SU-DHL-6 (cell line): Measurements from ENCODE around the gene SLC35F5.

ENCODE experiments used
- H2AFZ ChIP-seq: fragments of 200-600 bp; sonication (generic); 2 replicates; pipeline ENCODE4 v1.6.1; 2014; ENCODE audit warnings: low read depth, mild to moderate bottlenecking, moderate library complexity, mixed read lengths, antibody characterized with exemption, low read length; ENCODE audit not compliant: severe bottlenecking
- H3F3A ChIP-seq: fragments of 200-600 bp; shearing (Covaris generic); 2 replicates; pipeline ENCODE4 v1.6.0; 2016; ENCODE audit warnings: antibody characterized with exemption, mild to moderate bottlenecking; ENCODE audit not compliant: insufficient read depth
- H3K27ac ChIP-seq: fragments of 200-600 bp; sonication (generic); 2 replicates; pipeline ENCODE4 v1.5.1; 2016; ENCODE audit warnings: low read depth, mild to moderate bottlenecking, low read length, moderate library complexity, mixed read lengths
- H3K27me3 ChIP-seq: fragments of 200-600 bp; sonication (generic), shearing (Covaris generic); 2 replicates; pipeline ENCODE4 v1.6.0; 2014; ENCODE audit warnings: mild to moderate bottlenecking, low read length
- H3K36me3 ChIP-seq: fragments of 200-600 bp; sonication (generic); 2 replicates; pipeline ENCODE4 v1.6.1; 2014; ENCODE audit warnings: mild to moderate bottlenecking, low read length, mixed read lengths
- H3K4me2 ChIP-seq: fragments of 300-600, 200-600 bp; shearing (Covaris generic), sonication (generic); 2 replicates; pipeline ENCODE4 v1.6.0; 2014; ENCODE audit warnings: low read length, low read depth, mild to moderate bottlenecking; ENCODE audit not compliant: poor library complexity, severe bottlenecking
- H3K4me3 ChIP-seq: fragments of 200-600 bp; sonication (generic); 2 replicates; pipeline ENCODE4 v1.5.1; 2014; ENCODE audit warnings: antibody characterized with exemption, low read length, mild to moderate bottlenecking, mixed read lengths; ENCODE audit not compliant: insufficient read depth, poor library complexity, severe bottlenecking
- H3K79me2 ChIP-seq: fragments of 200-600 bp; sonication (generic); 2 replicates; pipeline ENCODE4 v1.6.1; 2014; ENCODE audit warnings: mild to moderate bottlenecking, low read length, moderate library complexity; ENCODE audit not compliant: insufficient read depth
- H3K9ac ChIP-seq: fragments of 200-600 bp; sonication (generic); 2 replicates; pipeline ENCODE4 v1.7.0; 2014; ENCODE audit warnings: mild to moderate bottlenecking, low read length
- H3K9me2 ChIP-seq: fragments of 200-600 bp; sonication (generic); replicated peaks from 2 replicates; pipeline ENCODE4 v1.6.1; 2014; ENCODE audit warnings: low read length; ENCODE audit not compliant: insufficient read depth
- H3K9me3 ChIP-seq: fragments of 200-600 bp; sonication (generic); 2 replicates; pipeline ENCODE4 v1.6.1; 2014; ENCODE audit warnings: low read length, mixed read lengths; ENCODE audit not compliant: insufficient read depth
- H4K20me1 ChIP-seq: fragments of 200-600 bp; sonication (generic); 2 replicates; pipeline ENCODE4 v1.6.1; 2014; ENCODE audit warnings: low read depth, mild to moderate bottlenecking, antibody characterized with exemption, low read length, moderate library complexity, mixed read lengths
- CTCF ChIP-seq: fragments of 200-600 bp; sonication (generic); IDR thresholded peaks from one replicate; pipeline ENCODE4 v1.5.1; 2017; ENCODE audit warnings: antibody characterized with exemption, mild to moderate bottlenecking, low read length, moderate library complexity; ENCODE audit not compliant: insufficient read depth, poor library complexity, severe bottlenecking
- EZH2phosphoT487 ChIP-seq: fragments of 200-600 bp; sonication (generic), shearing (Covaris generic); conservative IDR thresholded peaks from 2 replicates; pipeline ENCODE4 v1.6.1; 2018; ENCODE audit warnings: mild to moderate bottlenecking, antibody characterized with exemption, low read length, moderate library complexity, mixed read lengths

SLC35F5 gene

GRCh38 chr2:113755835-113756354, 547 bp downstream of the SLC35F5 start:
- Histone ChIP-seq H3K36me3 (peaks cover 14% of the 10 kb centered on the region; the same call in 1 of the 2 replicates), H3F3A (peaks cover 19% of the 10 kb centered on the region), H4K20me1 (no peaks in the 10 kb centered on the region), H3K27me3 (no peaks in the 10 kb centered on the region), H3K79me2 (peaks cover 43% of the 10 kb centered on the region), H3K4me3 (peak overlapping the region; percentile 74), H3K9ac (peak overlapping the region; percentile 79), H2AFZ (peak overlapping the region; percentile 54), H3K9me2 (no peaks in the 10 kb centered on the region), H3K27ac (peak overlapping the region; percentile 89), H3K4me2 (peak overlapping the region; percentile 91), H3K9me3 (no peaks in the 10 kb centered on the region)
- no peak for TF ChIP-seq EZH2phosphoT487
- TF ChIP-seq CTCF: no peak

GRCh38 chr2:113755035-113755834, 1.2 kb downstream of the SLC35F5 start:
- peaks cover 19% of the 10 kb centered on the region for H3F3A ChIP-seq
- H3K79me2 ChIP-seq: peaks cover 45% of the 10 kb centered on the region
- peak overlapping the region; percentile 74 for H3K4me3 ChIP-seq
- peak overlapping the region; percentile 89; the same call in 1 of the 2 replicates for H3K27ac ChIP-seq
- H3K4me2 ChIP-seq: peak overlapping the region; percentile 91
- no peaks in the 10 kb centered on the region for H3K27me3 ChIP-seq
- TF ChIP-seq EZH2phosphoT487 (no peak), CTCF (no peak)
- peak overlapping the region; percentile 79 for H3K9ac ChIP-seq
- H3K9me2 ChIP-seq: no peaks in the 10 kb centered on the region
- H4K20me1 ChIP-seq: no peaks in the 10 kb centered on the region
- peaks cover 14% of the 10 kb centered on the region; the same call in 1 of the 2 replicates for H3K36me3 ChIP-seq
- H2AFZ ChIP-seq: no peak overlapping the region
- H3K9me3 ChIP-seq: no peaks in the 10 kb centered on the region

GRCh38 chr2:113754160-113754559, 2.3 kb downstream of the SLC35F5 start:
- Histone ChIP-seq H3K9me3 (no peaks in the 10 kb centered on the region), H3K9ac (peak overlapping the region; percentile 79; the same call in 1 of the 2 replicates), H3K27me3 (no peaks in the 10 kb centered on the region), H3K27ac (no peak overlapping the region), H4K20me1 (no peaks in the 10 kb centered on the region), H3K9me2 (no peaks in the 10 kb centered on the region), H3K4me3 (peak overlapping the region; percentile 74), H2AFZ (no peak overlapping the region), H3K4me2 (peak overlapping the region; percentile 91), H3K36me3 (peaks cover 20% of the 10 kb centered on the region; the same call in 1 of the 2 replicates), H3K79me2 (peaks cover 50% of the 10 kb centered on the region), H3F3A (peaks cover 19% of the 10 kb centered on the region)
- TF ChIP-seq CTCF (no peak), EZH2phosphoT487 (no peak)
